ENCODE data around the gene NTRK1.

Gene NTRK1

DNA sequence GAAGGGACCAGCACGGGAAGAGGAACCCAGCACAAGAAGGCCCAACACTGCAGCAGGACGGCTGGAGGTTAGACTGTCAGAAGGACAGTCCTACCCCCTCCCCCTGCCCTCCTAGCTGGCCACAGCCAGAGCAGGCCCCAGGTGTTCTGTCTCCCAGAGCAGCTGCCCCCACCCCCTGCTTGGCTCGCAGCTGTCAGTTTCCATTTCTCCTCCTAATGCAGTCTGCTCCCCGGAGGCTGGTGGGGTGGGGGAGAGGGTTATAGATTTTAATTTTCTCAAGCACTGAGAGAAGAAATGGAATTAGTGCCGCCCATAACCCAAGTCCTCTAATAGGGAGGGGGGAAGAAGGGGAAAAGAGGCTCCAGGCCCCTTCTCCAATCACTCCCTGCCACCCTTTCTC, 19.8 kb downstream of the NTRK1 start:
- Histone ChIP-seq H3K27me3 (ENCODE audit: control insufficient read depth, insufficient read depth, low read length) (peaks cover 11% of the 10 kb centered on the region), H3K4me3 (ENCODE audit: low read length) (no peak overlapping the region), H3K9ac (ENCODE audit: low read length) (no peak overlapping the region), H3K36me3 (ENCODE audit: control insufficient read depth, insufficient read depth, low read length) (no peaks in the 10 kb centered on the region), H3K27ac (ENCODE audit: low read depth, low read length) (no peak overlapping the region), H3K4me1 (ENCODE audit: control insufficient read depth, insufficient read depth, low read length) (no peaks in the 10 kb centered on the region)

DNA sequence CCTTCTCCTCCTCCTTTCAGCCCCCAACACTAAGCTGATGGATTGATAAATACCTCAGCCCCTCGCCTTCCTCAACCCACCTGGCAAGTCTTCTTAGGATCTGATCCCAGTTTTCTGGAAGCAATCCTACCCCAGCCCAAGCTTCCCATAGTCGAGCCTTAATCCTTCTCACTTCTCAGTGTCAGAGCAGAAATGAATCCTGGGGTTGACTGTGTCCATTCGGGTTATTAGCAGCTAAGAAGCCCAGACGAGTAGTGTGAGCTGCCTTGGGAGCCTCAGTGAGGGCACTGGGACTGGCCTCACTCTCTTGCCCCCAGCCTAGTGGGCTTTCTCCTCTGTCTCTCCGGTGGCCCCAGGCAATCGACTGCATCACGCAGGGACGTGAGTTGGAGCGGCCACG, 20.4 kb downstream of the NTRK1 start:
- H3K4me3 ChIP-seq (ENCODE audit: low read length): no peak overlapping the region
- no peaks in the 10 kb centered on the region for H3K4me1 ChIP-seq (ENCODE audit: control insufficient read depth, insufficient read depth, low read length)
- no peaks in the 10 kb centered on the region for H3K36me3 ChIP-seq (ENCODE audit: control insufficient read depth, insufficient read depth, low read length)
- no peak overlapping the region for H3K27ac ChIP-seq (ENCODE audit: low read depth, low read length)
- H3K27me3 ChIP-seq (ENCODE audit: control insufficient read depth, insufficient read depth, low read length): peaks cover 11% of the 10 kb centered on the region
- no peak overlapping the region for H3K9ac ChIP-seq (ENCODE audit: low read length)

GRCh38 chr1:156881663-156882062, 21.0 kb downstream of the NTRK1 start:
- no peaks in the 10 kb centered on the region for H3K4me1 ChIP-seq (ENCODE audit: control insufficient read depth, insufficient read depth, low read length)
- H3K9ac ChIP-seq (ENCODE audit: low read length): no peak overlapping the region
- H3K4me3 ChIP-seq (ENCODE audit: low read length): no peak overlapping the region
- peaks cover 11% of the 10 kb centered on the region for H3K27me3 ChIP-seq (ENCODE audit: control insufficient read depth, insufficient read depth, low read length)
- H3K36me3 ChIP-seq (ENCODE audit: control insufficient read depth, insufficient read depth, low read length): no peaks in the 10 kb centered on the region
- no peak overlapping the region for H3K27ac ChIP-seq (ENCODE audit: low read depth, low read length)

DNA sequence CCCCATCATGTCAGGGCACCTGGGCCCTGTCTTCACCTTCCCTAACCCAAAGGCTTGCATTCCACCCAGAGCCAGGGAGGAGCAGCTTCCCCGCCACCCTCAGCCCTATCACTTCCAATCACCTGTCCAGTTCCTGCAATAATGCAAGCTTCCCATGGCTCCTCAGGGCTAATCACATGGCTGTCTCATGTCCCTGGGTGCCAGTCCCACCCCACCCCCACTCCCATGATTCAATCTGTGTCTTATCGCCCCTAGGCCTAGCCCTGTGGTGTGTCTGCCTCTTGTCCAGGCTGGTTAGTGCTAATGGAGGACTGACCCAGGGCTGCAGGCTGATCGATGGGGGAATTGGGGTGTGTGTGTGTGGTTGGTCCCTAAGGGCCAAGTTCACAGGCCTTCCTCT, 21.9 kb downstream of the NTRK1 start:
- no peaks in the 10 kb centered on the region for H3K4me1 ChIP-seq (ENCODE audit: control insufficient read depth, insufficient read depth, low read length)
- H3K9ac ChIP-seq (ENCODE audit: low read length): no peak overlapping the region
- no peaks in the 10 kb centered on the region for H3K36me3 ChIP-seq (ENCODE audit: control insufficient read depth, insufficient read depth, low read length)
- peaks cover 11% of the 10 kb centered on the region for H3K27me3 ChIP-seq (ENCODE audit: control insufficient read depth, insufficient read depth, low read length)
- no peak overlapping the region for H3K4me3 ChIP-seq (ENCODE audit: low read length)
- H3K27ac ChIP-seq (ENCODE audit: low read depth, low read length): no peak overlapping the region

DNA sequence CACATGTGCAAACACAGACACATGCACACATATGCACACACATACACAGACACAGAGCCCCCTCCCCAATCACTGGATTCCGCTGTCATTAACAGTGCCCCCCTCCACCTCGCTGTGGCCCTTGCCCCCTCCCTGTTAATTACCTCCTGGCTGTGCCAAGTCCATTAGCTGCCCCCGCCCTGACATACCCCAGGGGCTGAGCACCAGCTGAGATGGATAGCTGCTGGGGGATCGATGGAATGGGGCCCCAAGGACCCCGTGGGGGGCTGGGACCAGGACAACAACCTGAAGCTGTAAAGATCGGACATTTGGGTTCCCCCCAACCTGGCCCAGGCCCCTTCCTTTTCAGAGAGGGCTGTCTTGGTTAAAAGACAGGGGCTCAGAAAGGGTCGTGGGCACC, 23.3 kb downstream of the NTRK1 start:
- H3K4me1 ChIP-seq (ENCODE audit: control insufficient read depth, insufficient read depth, low read length): no peaks in the 10 kb centered on the region
- no peaks in the 10 kb centered on the region for H3K36me3 ChIP-seq (ENCODE audit: control insufficient read depth, insufficient read depth, low read length)
- no peak overlapping the region for H3K4me3 ChIP-seq (ENCODE audit: low read length)
- H3K9ac ChIP-seq (ENCODE audit: low read length): no peak overlapping the region
- H3K27me3 ChIP-seq (ENCODE audit: control insufficient read depth, insufficient read depth, low read length): peaks cover 11% of the 10 kb centered on the region
- H3K27ac ChIP-seq (ENCODE audit: low read depth, low read length): no peak overlapping the region

DNA sequence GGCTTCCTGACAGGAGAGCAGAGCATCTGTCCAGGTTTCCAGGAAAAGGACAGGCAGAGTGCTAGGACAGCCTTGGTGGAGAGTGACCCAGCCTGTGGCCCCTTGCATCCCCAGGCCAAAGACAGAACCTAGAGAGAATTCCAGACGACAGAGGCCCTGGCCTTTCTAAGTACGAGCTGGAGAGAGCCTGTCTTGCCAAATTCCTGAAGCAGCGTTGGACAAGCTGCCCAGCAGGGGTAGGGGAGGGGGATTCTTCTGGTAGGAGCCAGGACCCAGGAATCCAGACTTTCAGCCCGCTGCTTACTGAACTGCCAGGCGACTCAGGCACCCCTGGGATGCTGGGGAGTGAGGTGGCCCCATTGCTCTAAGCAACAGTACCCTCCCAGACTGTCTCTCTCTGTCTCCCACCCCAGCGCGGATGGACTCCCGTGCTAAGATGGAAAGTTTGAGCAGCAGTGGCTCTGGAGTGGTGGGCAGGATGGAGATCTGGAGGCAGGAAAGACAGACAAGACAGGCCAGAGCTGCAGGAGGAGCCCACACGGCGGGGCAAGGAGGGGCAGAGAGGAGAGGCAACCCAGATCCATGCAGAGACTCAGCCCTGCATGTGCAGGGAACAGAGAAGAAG, 24.0 kb downstream of the NTRK1 start:
- Histone ChIP-seq H3K4me1 (ENCODE audit: control insufficient read depth, insufficient read depth, low read length) (no peaks in the 10 kb centered on the region), H3K27ac (ENCODE audit: low read depth, low read length) (no peak overlapping the region), H3K27me3 (ENCODE audit: control insufficient read depth, insufficient read depth, low read length) (peaks cover 9% of the 10 kb centered on the region), H3K9ac (ENCODE audit: low read length) (no peak overlapping the region), H3K4me3 (ENCODE audit: low read length) (no peak overlapping the region), H3K36me3 (ENCODE audit: control insufficient read depth, insufficient read depth, low read length) (no peaks in the 10 kb centered on the region)

DNA sequence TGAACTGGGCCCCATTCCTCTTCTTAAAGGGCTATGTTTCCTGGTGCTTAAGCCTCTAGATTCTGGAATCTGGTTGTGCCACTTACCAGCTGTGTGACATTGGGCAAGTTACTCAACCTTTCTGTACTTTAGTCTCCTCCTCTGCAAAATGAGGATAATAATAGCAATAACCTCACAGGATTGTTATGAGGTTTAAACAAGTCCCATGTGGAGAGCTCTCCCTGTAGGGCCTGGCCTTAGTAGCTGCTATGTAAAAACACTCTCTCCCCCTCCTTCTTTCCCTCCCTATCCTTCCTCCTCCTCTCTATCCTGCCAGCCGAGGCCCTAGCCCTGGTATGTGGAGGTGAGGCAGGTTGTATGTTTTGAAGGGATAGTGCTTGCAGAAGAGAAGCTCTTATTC, 24.6 kb downstream of the NTRK1 start:
- H3K27me3 ChIP-seq (ENCODE audit: control insufficient read depth, insufficient read depth, low read length): peaks cover 6% of the 10 kb centered on the region

DNA sequence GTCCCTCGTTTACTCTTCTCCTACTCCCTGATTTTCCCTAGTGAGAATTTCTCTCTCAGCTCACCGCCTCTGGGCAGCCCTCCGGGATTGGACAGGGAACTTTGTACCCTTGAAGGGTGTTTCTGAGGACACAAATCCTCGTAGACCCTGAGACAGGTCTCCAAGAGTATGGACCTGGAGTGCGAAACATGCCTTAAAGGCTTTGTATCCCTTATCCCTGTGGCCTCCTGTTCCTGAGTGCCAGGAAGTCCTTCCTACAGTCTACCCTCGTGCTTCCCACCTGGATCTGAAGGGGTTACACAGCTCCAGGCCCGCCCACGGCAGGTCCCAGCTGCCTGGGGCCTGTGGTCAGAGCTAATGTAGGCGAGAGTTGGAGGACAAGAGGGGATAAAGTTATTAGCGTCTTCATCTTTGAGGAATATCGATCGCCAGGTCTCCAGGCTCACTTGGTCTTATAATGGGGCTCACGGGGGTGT, 25.3 kb downstream of the NTRK1 start:
- Histone ChIP-seq H3K36me3 (ENCODE audit: control insufficient read depth, insufficient read depth, low read length) (no peaks in the 10 kb centered on the region), H3K27me3 (ENCODE audit: control insufficient read depth, insufficient read depth, low read length) (peaks cover 6% of the 10 kb centered on the region), H3K4me3 (ENCODE audit: low read length) (no peak overlapping the region), H3K27ac (ENCODE audit: low read depth, low read length) (no peak overlapping the region), H3K9ac (ENCODE audit: low read length) (no peak overlapping the region), H3K4me1 (ENCODE audit: control insufficient read depth, insufficient read depth, low read length) (no peaks in the 10 kb centered on the region)

More for the DNA sequence above, 24.6 kb downstream of the NTRK1 start:
- H3K27ac ChIP-seq (ENCODE audit: low read depth, low read length): no peak overlapping the region
- H3K4me3 ChIP-seq (ENCODE audit: low read length): no peak overlapping the region
- no peak overlapping the region for H3K9ac ChIP-seq (ENCODE audit: low read length)
- H3K36me3 ChIP-seq (ENCODE audit: control insufficient read depth, insufficient read depth, low read length): no peaks in the 10 kb centered on the region
- H3K4me1 ChIP-seq (ENCODE audit: control insufficient read depth, insufficient read depth, low read length): no peaks in the 10 kb centered on the region

DNA sequence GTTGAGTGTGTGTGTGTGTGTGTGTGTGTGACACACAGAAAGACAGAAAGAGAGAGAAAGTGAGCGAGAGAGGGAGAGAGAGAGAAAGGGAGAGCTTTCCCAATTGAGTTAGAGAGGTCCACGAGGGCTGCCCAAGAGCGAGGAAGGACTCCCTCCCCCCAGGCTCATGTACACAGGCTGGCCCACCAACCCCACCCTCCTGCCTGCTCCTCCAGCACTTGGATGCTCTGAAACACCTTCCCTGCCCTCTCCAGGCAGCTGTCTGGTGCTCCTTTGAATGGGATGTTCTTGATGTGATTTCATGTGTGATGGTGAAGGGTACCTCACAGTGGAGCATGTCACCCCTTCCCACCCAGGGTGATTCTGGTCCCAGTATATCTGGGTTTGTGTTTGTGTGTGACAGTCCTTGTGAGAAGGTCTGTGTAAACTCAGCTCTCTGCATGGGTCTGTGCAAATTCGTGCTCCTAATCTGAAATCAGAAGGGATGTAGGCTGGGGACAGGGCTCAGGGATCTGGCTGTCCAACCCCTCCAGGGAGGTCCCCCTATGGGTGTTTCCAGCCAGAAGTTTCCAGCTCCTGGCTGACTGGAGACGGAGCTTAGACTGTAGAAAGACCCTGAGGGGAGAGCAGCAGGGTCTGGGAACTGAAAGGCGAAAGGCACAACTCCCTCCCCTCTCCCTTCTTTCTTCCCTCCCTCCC, 26.1 kb downstream of the NTRK1 start:
- no peaks in the 10 kb centered on the region for H3K4me1 ChIP-seq (ENCODE audit: control insufficient read depth, insufficient read depth, low read length)
- H3K36me3 ChIP-seq (ENCODE audit: control insufficient read depth, insufficient read depth, low read length): no peaks in the 10 kb centered on the region
- H3K27ac ChIP-seq (ENCODE audit: low read depth, low read length): no peak overlapping the region
- H3K27me3 ChIP-seq (ENCODE audit: control insufficient read depth, insufficient read depth, low read length): peaks cover 6% of the 10 kb centered on the region
- no peak overlapping the region for H3K9ac ChIP-seq (ENCODE audit: low read length)
- H3K4me3 ChIP-seq (ENCODE audit: low read length): no peak overlapping the region

DNA sequence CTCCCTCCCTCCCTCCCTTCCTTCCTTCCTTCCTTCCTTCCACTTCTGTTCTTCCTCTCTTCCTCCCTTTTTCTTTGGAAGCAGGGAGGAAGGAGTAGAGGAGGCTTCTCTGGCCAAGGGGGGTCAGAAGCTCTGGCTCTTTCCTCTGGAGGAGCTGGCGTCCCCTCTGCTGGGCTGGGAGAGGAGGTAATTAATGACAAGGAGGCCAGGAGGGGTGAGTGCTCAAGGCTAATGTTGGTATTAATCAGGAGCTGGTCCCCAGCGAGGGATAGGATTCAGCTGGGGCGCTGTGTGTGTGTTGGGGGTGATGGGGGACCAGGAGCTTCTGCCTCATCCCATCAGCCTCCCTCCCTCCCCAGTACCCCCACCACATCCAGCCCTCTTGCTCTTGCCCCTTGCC, 26.7 kb downstream of the NTRK1 start:
- Histone ChIP-seq H3K4me1 (ENCODE audit: control insufficient read depth, insufficient read depth, low read length) (no peaks in the 10 kb centered on the region), H3K27ac (ENCODE audit: low read depth, low read length) (no peak overlapping the region), H3K36me3 (ENCODE audit: control insufficient read depth, insufficient read depth, low read length) (no peaks in the 10 kb centered on the region), H3K4me3 (ENCODE audit: low read length) (no peak overlapping the region), H3K27me3 (ENCODE audit: control insufficient read depth, insufficient read depth, low read length) (peaks cover 8% of the 10 kb centered on the region), H3K9ac (ENCODE audit: low read length) (no peak overlapping the region)

DNA sequence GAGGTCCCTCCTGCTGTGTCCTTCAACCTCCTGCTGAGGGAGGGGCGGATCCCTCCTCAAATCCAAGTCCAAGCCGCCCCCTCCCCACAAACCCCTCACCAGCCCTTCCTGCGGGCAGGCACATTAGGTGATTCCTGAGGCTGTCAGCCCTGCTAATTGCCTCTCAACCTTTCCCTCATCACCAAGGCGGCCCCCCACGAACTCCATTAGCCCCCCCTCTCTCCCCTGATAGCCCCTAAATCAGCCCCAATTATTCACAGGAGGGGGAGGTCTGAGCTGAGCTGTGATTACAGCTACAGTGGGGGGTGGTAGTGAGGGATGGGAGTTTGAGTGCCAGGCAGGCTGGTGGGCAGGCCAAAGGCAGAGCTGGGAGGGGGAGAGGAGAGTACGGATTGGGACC, 27.1 kb downstream of the NTRK1 start:
- Histone ChIP-seq H3K36me3 (ENCODE audit: control insufficient read depth, insufficient read depth, low read length) (no peaks in the 10 kb centered on the region), H3K4me3 (ENCODE audit: low read length) (no peak overlapping the region), H3K27ac (ENCODE audit: low read depth, low read length) (no peak overlapping the region), H3K27me3 (ENCODE audit: control insufficient read depth, insufficient read depth, low read length) (peaks cover 4% of the 10 kb centered on the region), H3K4me1 (ENCODE audit: control insufficient read depth, insufficient read depth, low read length) (no peaks in the 10 kb centered on the region), H3K9ac (ENCODE audit: low read length) (no peak overlapping the region)

DNA sequence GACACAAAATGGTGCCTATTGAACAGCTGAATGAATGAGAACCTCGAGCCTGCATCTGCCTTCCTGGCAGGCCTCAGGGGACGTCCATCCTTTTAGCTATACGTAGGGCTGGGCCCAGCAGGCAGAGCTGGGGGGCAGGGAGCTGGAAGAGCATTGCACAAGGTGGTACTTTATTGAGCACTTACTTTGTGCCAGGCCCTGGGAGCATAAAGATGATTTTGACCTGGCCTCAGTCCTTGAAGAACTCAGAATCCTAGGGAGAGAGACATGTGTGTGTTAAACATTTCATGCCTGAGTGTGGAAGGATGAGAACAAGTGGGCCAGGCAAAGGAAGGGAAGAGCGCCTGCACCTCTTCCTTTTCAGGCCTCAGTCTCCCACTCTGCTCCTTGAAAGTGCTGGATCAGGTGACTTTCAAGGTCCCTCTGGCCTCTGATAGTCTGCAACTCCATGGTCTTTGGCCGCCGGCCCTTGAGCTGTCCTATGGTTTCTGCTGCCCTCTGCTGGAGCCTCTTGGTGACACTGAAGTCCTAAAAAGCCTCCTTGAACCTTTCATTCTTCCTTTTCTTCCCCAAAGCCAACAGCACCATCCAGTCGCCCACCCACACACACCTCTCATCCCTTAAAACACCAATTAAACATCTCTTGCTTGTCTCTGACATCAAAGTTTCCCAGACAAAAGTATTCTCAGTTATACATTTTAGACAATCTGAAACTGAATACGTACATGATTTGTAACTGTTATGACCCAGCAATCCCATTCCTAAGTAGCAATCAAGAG, 29.3 kb downstream of the NTRK1 start:
- H3K9ac ChIP-seq (ENCODE audit: low read length): no peak overlapping the region
- no peak overlapping the region for H3K4me3 ChIP-seq (ENCODE audit: low read length)
- H3K27ac ChIP-seq (ENCODE audit: low read depth, low read length): no peak overlapping the region
- no peaks in the 10 kb centered on the region for H3K36me3 ChIP-seq (ENCODE audit: control insufficient read depth, insufficient read depth, low read length)
- H3K27me3 ChIP-seq (ENCODE audit: control insufficient read depth, insufficient read depth, low read length): peaks cover 10% of the 10 kb centered on the region
- no peaks in the 10 kb centered on the region for H3K4me1 ChIP-seq (ENCODE audit: control insufficient read depth, insufficient read depth, low read length)
